HG03097 (cell line): ENCODE results near the gene ARRDC1.
"Not testable (repeated sequence)": the region's sequence is repeated elsewhere in the genome, so short reads cannot be mapped to it uniquely, and the experiment has no call there.

Experiments used
- ATAC-seq: cut with Tn5 transposase; IDR thresholded peaks from one replicate; pipeline ENCODE4 v1.9.1; 2021; ENCODE audit not compliant: unreplicated experiment, low FRiP score

Gene ARRDC1

DNA sequence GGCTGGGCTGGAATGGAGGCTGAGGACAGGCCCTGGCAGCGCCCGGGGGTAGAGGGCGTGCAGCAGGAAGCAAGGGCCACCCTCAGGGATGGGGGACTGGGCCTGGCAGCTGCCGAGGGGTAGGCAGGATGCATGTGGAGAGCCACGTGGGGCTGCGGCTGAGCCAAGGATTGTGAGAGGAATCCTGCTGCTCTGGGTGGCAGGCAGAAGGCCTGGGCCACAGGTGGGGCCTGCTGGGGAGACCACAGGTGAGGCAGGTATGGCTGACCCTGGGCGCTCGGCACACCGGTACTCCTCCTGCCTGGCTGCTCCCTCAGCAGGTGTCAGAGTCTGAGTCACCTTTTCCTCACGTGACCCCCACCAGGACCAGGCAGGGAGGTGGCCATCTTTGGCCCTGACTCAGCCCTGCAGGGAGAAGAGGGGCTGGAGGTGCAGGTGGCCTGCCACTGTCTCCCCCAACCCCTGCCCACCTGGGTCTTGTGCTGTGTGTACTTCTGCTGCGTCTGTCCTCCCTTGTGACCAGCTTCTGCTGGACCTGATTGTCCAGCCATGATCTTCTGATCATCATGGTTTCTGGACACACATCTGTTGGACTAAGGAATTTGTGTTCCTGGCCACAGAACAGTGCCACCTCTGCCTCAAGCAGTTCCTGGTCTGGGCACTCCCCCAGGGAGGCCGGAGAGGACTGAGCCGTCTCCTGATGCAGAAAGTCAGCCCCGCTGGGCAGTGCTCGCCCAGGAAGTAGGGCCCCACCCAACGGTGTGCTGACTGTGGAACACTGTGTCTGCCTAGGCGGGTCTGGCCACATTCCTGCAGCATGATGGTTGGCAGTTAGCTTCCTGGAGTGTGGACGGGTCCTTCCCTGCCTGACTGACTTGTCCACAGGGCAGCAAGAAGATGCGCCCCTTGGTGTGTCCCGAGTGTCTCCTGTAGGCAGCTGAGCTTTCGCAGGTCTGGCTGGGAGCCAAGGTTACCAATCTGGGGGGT lies 6.4 kb downstream of the ARRDC1 start:
- no peak for ATAC-seq

GRCh38 chr9:137612741-137613142 lies 7.3 kb downstream of the ARRDC1 start:
- no peak for ATAC-seq

DNA sequence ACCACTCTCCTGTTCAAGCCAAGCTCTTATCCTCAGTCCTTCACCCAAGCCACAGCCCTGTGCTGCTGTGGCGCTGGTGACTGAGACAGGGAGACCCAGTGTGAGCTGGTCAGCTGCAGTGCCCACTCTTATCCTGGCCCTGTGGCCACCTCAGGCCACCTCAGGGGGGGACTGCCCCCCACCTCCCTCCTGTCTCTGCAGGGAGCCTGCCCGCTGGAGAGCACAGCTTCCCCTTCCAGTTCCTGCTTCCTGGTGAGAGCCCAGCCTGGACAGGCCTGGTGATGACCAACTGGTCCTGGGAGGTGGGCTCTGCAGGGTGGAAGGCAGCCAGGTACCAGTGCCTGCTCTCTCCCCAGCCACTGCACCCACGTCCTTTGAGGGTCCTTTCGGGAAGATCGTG lies 7.8 kb downstream of the ARRDC1 start:
- ATAC-seq: no peak

GRCh38 chr9:137613738-137614523 lies 8.4 kb downstream of the ARRDC1 start:
- no peak for ATAC-seq

GRCh38 chr9:137614631-137615386 lies 9.3 kb downstream of the ARRDC1 start:
- no peak for ATAC-seq

DNA sequence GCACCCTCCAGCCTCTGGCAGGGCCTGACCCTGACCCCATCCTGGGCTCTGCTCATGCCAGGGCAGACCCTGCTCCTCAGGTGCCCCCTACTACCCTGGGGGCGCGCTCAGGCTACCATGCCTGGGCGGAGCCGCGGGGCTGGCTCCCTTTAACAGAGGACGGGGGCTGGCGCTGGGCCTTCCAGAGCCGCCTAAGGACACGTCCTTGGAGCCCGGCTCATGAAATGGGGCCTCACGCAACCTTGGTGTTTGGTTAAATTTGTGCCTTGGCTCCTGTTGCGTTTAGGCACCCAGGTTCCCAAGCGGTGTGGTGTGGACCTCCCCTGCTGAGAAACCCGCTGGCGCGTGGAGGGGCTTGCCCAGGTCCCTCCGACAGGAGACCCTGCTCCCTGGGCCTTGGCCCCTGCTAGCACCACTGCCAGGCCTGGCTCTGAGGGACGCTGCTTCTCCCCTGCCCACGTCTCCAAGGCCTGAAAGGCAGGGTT lies 9.9 kb downstream of the ARRDC1 start:
- no peak for ATAC-seq

DNA sequence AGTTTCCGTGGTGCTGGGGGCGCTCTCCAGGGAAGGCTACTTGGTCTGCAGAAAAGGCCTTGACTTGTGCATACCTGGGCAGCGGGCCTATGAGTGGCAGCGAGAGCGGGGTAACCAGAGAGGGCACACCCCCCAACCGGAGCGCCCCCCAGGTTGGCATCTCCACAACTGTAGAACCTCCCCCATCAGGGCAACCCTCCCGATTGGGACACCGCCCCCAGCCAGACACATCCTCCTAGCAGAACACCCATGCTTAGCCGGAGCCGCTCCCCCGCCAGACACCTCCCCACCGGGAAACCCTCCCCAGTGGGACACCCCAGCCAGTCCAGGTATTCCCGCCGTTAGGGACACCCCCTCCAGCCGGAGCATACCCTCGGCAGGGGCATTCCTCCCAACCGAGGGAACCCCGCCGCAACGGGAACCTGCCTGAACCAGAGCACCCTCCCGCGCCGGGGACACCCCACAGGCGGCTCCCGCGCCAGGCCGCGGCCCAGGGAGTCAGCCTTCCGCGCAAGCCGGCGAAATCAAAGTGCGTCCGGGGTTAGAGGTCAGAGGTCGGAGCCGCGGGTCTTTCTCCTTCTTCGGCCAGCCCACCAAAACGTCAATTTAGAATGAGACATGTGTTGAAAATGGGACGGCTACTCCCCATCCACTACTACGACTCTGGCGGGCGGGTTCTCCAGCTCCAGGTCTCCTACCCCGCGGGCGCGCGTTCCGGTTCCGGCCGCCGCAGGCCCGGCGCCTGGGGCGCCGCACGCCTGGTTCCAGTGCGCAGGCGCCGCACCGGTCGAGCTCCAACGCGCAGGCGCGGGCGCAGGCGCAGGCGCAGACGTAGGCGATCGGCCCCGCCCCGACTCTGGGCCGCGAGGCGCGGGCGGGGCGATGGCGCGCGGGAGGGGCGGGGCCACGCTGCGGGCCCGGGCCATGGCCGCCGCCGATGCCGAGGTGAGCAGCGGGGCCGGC lies 12.9 kb downstream of the ARRDC1 start, which contains the start of gene EHMT1:
Gene EHMT1, plus strand, starts transcription at position 901 of the 963 bp plus-strand sequence. Its CDS starts 24 bp downstream, at position 925.
- ATAC-seq: peak; percentile 70

- peak; percentile 29 for ATAC-seq
Measured at GRCh38 chr9:137619240-137620047, 14.0 kb downstream of the ARRDC1 start.

DNA sequence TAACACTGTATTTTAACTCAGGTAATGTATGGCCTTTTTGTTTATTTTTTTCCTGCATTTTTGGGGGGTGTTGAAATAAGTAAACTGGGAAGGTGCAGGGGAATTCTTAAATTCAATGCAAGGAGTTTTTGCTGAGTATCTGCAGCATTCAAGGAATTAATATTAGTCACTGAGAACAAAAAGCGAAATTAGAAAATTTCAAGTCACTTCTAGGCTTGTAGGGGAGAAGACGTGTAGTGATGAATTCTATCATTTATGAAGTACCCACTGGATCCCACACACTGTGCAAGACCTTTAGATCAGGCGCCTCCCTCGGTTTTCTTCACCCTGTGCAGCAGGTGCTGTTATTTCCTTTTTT lies 14.5 kb downstream of the ARRDC1 start:
- ATAC-seq: no peak

GRCh38 chr9:137620581-137620980 lies 15.1 kb downstream of the ARRDC1 start:
- no peak for ATAC-seq

GRCh38 chr9:137621131-137621757 lies 15.8 kb downstream of the ARRDC1 start:
- ATAC-seq: no peak

DNA sequence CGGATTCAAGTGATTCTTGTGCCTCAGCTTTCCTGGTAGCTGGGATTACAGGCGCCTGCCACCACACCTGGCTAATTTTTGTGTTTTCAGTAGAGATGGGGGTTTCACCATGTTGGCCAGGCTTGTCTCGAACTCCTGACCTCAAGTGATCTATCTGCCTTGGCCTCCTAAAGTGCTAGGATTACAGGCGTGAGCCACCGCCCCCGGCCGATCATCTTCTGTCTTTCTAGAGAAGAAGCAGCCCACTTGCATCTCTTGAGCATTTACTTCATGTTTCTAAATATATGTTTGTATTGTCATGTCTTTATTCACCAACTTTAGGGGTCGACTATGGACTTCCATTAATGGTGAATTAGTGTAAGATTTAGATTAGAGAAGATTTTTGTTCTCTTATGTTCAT lies 16.7 kb downstream of the ARRDC1 start:
- not testable (repeated sequence) for ATAC-seq

DNA sequence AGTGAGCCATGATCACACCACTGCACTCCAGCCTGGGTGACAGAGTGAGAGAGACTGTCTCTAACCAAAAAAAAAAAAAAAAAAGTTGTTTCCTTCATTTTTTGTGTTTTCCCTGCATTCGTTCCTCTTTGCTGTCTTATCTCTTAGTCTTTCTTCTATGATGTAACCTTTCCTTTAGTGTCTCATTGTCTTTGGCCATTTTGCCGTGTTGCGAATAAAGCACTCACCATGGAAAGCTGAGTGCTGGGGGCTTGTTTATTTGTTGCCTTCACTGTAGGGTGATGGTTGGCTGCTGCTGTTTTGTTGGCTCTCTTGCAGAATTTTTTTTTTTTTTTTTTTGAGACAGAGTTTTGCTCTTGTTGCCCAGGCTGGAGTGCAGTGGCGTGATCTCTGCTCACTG lies 21.0 kb downstream of the ARRDC1 start:
- no peak for ATAC-seq

DNA sequence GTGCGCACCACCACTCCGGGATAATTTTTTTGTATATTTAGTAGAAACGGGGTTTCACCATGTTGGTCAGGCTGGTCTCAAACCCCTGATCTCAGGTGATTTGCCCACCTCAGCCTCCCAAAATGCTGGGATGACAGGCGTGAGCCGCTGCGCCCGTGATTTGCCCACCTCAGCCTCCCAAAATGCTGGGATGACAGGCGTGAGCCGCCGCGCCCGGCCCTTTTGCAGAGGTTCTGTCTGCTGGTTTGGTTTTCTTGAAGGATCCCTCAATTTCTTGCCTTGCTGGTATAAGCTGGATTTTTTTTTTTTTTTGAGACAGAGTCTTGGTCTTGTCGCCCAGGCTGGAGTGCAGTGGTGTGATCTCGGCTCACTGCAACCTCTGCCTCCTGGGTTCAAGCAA lies 21.9 kb downstream of the ARRDC1 start:
- ATAC-seq: not testable (repeated sequence)

GRCh38 chr9:137630126-137630525 lies 24.6 kb downstream of the ARRDC1 start:
- ATAC-seq: no peak

DNA sequence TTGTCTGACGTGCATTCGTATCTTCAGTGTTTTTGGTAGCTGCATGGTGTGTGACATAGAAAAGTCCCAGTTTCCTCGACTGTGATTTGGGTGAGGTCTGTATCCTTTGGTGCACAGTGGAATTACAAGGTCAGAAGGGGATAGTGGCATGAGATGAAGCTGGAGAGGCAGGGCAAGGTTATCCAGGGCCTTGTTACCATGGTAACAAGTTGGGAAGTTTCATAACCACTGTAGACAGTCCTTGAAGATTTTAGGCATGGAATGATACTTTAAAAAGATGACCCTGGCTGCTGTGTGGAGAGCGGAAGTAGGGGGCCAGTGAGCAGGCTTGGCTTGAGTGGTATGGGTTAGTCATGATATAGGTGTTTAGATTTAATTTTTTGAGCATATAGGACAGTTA lies 25.2 kb downstream of the ARRDC1 start:
- no peak for ATAC-seq

DNA sequence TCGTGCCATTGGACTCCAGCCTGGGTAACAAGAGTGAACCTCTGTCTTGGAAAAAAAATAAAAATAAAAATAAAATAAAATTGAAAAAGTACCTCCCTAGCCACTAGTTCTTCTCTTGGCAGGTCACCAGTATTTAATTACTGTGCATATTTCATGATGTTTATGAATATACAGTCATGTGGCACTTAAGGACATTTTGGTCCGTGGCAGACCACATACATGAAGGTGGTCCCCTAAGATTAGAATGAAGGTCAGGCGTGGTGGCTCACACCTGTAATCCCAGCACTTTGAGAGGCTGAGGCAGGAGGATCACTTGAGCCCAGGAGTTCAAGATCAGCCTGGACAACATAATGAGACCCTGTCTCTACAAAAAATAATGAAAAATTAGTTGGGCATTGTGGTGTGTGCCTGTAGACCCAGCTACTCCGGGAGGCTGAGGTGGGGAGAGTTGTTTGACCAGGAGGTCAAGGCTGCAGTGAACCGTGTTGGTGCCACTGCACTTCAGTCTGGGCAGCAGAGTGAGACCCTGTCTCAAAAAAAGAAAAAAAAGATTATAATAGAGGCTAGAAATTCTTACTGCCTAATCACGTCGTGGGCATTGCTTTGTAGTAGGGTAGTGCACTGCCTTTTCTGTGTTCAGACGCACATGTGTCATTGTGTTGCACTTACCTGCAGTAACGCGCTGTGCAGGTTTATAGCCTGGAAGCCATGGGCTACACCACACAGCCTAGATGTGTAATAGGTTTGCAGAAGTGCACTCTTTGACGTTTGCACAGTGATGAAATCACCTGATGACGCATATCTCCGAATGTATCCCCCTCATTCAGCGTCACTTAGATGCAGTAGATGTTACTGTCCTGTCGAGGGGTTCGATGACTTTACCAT lies 26.1 kb downstream of the ARRDC1 start:
- ATAC-seq: no peak
